ENCODE measurements around the gene SREBF1.
"Not testable (repeated sequence)": the region's sequence is repeated elsewhere in the genome, so short reads cannot be mapped to it uniquely, and the experiment has no call there.

SREBF1 gene

GRCh38 chr17:17808706-17809432, 27.9 kb downstream of the SREBF1 start:
- Mint-ChIP-seq H3K36me3 (ENCODE audit: low read depth) (peaks cover 10% of the 10 kb centered on the region), H3K9me3 (no peaks in the 10 kb centered on the region), H3K27me3 (ENCODE audit: low read depth) (no peaks in the 10 kb centered on the region), H3K4me3 (no peak overlapping the region), H3K27ac (no peak overlapping the region), H3K4me1 (ENCODE audit: low read depth) (peaks cover 2% of the 10 kb centered on the region)

- not testable (repeated sequence) for H3K27ac Mint-ChIP-seq; H3K9me3 Mint-ChIP-seq; H3K4me1 Mint-ChIP-seq (ENCODE audit: low read depth); H3K4me3 Mint-ChIP-seq; H3K36me3 Mint-ChIP-seq (ENCODE audit: low read depth); H3K27me3 Mint-ChIP-seq (ENCODE audit: low read depth)
These were observed 28.6 kb downstream of the SREBF1 start for GRCh38 chr17:17808200-17808599.

- Mint-ChIP-seq H3K27me3 (ENCODE audit: low read depth) (no peaks in the 10 kb centered on the region), H3K4me3 (no peak overlapping the region), H3K36me3 (ENCODE audit: low read depth) (peaks cover 6% of the 10 kb centered on the region), H3K4me1 (ENCODE audit: low read depth) (peaks cover 2% of the 10 kb centered on the region), H3K9me3 (no peaks in the 10 kb centered on the region), H3K27ac (no peak overlapping the region)
These were observed 29.3 kb downstream of the SREBF1 start for GRCh38 chr17:17807440-17807839.

- H3K9me3 Mint-ChIP-seq, result no peaks in the 10 kb centered on the region
- peaks cover 2% of the 10 kb centered on the region for H3K4me1 Mint-ChIP-seq (ENCODE audit: low read depth)
- peaks cover 8% of the 10 kb centered on the region for H3K36me3 Mint-ChIP-seq (ENCODE audit: low read depth)
- no peak overlapping the region for H3K27ac Mint-ChIP-seq
- no peaks in the 10 kb centered on the region for H3K27me3 Mint-ChIP-seq (ENCODE audit: low read depth)
- no peak overlapping the region for H3K4me3 Mint-ChIP-seq
These were observed 30.0 kb downstream of the SREBF1 start for GRCh38 chr17:17806611-17807274.

GRCh38 chr17:17806035-17806434, 30.8 kb downstream of the SREBF1 start:
- Mint-ChIP-seq H3K36me3 (ENCODE audit: low read depth) (peaks cover 8% of the 10 kb centered on the region), H3K9me3 (no peaks in the 10 kb centered on the region), H3K27ac (no peak overlapping the region), H3K4me1 (ENCODE audit: low read depth) (peaks cover 2% of the 10 kb centered on the region), H3K4me3 (no peak overlapping the region), H3K27me3 (ENCODE audit: low read depth) (no peaks in the 10 kb centered on the region)

GRCh38 chr17:17805575-17805974, 31.2 kb downstream of the SREBF1 start:
- H3K4me1 Mint-ChIP-seq (ENCODE audit: low read depth), result peaks cover 2% of the 10 kb centered on the region
- H3K27me3 Mint-ChIP-seq (ENCODE audit: low read depth), result no peaks in the 10 kb centered on the region
- no peaks in the 10 kb centered on the region for H3K9me3 Mint-ChIP-seq
- no peak overlapping the region for H3K4me3 Mint-ChIP-seq
- no peak overlapping the region for H3K27ac Mint-ChIP-seq
- H3K36me3 Mint-ChIP-seq (ENCODE audit: low read depth), result peaks cover 8% of the 10 kb centered on the region

GRCh38 chr17:17804007-17804406, 32.8 kb downstream of the SREBF1 start:
- H3K27ac Mint-ChIP-seq, result no peak overlapping the region
- H3K36me3 Mint-ChIP-seq (ENCODE audit: low read depth), result peaks cover 8% of the 10 kb centered on the region
- no peak overlapping the region for H3K4me3 Mint-ChIP-seq
- H3K27me3 Mint-ChIP-seq (ENCODE audit: low read depth), result no peaks in the 10 kb centered on the region
- H3K9me3 Mint-ChIP-seq, result no peaks in the 10 kb centered on the region
- peaks cover 2% of the 10 kb centered on the region for H3K4me1 Mint-ChIP-seq (ENCODE audit: low read depth)

- peaks cover 8% of the 10 kb centered on the region for H3K36me3 Mint-ChIP-seq (ENCODE audit: low read depth)
- H3K27ac Mint-ChIP-seq, result no peak overlapping the region
- H3K27me3 Mint-ChIP-seq (ENCODE audit: low read depth), result no peaks in the 10 kb centered on the region
- H3K4me1 Mint-ChIP-seq (ENCODE audit: low read depth), result no peaks in the 10 kb centered on the region
- no peaks in the 10 kb centered on the region for H3K9me3 Mint-ChIP-seq
- H3K4me3 Mint-ChIP-seq, result no peak overlapping the region
These were observed 34.8 kb downstream of the SREBF1 start for GRCh38 chr17:17801800-17802481.

- H3K27me3 Mint-ChIP-seq (ENCODE audit: low read depth), result no peaks in the 10 kb centered on the region
- no peak overlapping the region for H3K27ac Mint-ChIP-seq
- H3K4me3 Mint-ChIP-seq, result no peak overlapping the region
- no peaks in the 10 kb centered on the region for H3K9me3 Mint-ChIP-seq
- H3K4me1 Mint-ChIP-seq (ENCODE audit: low read depth), result no peaks in the 10 kb centered on the region
- peaks cover 2% of the 10 kb centered on the region for H3K36me3 Mint-ChIP-seq (ENCODE audit: low read depth)
These were observed 36.2 kb downstream of the SREBF1 start for GRCh38 chr17:17800504-17801021.

- no peak overlapping the region for H3K4me3 Mint-ChIP-seq
- no peak overlapping the region for H3K27ac Mint-ChIP-seq
- H3K36me3 Mint-ChIP-seq (ENCODE audit: low read depth), result peaks cover 4% of the 10 kb centered on the region
- no peaks in the 10 kb centered on the region for H3K27me3 Mint-ChIP-seq (ENCODE audit: low read depth)
- H3K4me1 Mint-ChIP-seq (ENCODE audit: low read depth), result peaks cover 4% of the 10 kb centered on the region
- H3K9me3 Mint-ChIP-seq, result no peaks in the 10 kb centered on the region
These were observed 38.1 kb downstream of the SREBF1 start for GRCh38 chr17:17798573-17799255.

- Mint-ChIP-seq H3K27me3 (ENCODE audit: low read depth) (no peaks in the 10 kb centered on the region), H3K27ac (no peak overlapping the region), H3K36me3 (ENCODE audit: low read depth) (peaks cover 7% of the 10 kb centered on the region), H3K4me3 (no peak overlapping the region), H3K9me3 (no peaks in the 10 kb centered on the region), H3K4me1 (ENCODE audit: low read depth) (peaks cover 9% of the 10 kb centered on the region)
These were observed 38.7 kb downstream of the SREBF1 start for GRCh38 chr17:17798010-17798556.

GRCh38 chr17:17797119-17797809, 39.5 kb downstream of the SREBF1 start:
- H3K27ac Mint-ChIP-seq, result no peak overlapping the region
- H3K9me3 Mint-ChIP-seq, result no peaks in the 10 kb centered on the region
- H3K4me3 Mint-ChIP-seq, result no peak overlapping the region
- peaks cover 14% of the 10 kb centered on the region for H3K4me1 Mint-ChIP-seq (ENCODE audit: low read depth)
- no peaks in the 10 kb centered on the region for H3K27me3 Mint-ChIP-seq (ENCODE audit: low read depth)
- peaks cover 7% of the 10 kb centered on the region for H3K36me3 Mint-ChIP-seq (ENCODE audit: low read depth)

- no peaks in the 10 kb centered on the region for H3K9me3 Mint-ChIP-seq
- H3K4me3 Mint-ChIP-seq, result no peak overlapping the region
- no peak overlapping the region for H3K27ac Mint-ChIP-seq
- H3K27me3 Mint-ChIP-seq (ENCODE audit: low read depth), result no peaks in the 10 kb centered on the region
- H3K36me3 Mint-ChIP-seq (ENCODE audit: low read depth), result peaks cover 5% of the 10 kb centered on the region
- peaks cover 19% of the 10 kb centered on the region for H3K4me1 Mint-ChIP-seq (ENCODE audit: low read depth)
These were observed 40.1 kb downstream of the SREBF1 start for GRCh38 chr17:17796787-17797061.
